Measurements from ENCODE around the gene ZNF99. TPM values are rescaled to one million over a fixed set of nuclear protein-coding genes. Genes with fewer than 3 reads are reported as not detected.

ZNF99 gene
- not detected in 5 replicates for total RNA-seq (2022; extraction: Qiagen RNA extraction; ENCODE audit: low read depth)

GRCh38 chr19:22783651-22784410, at the start of gene ZNF99:
ZNF99 (minus strand) TSS chr19:22784151; CDS start chr19:22784016, 135 bp downstream.

DNA sequence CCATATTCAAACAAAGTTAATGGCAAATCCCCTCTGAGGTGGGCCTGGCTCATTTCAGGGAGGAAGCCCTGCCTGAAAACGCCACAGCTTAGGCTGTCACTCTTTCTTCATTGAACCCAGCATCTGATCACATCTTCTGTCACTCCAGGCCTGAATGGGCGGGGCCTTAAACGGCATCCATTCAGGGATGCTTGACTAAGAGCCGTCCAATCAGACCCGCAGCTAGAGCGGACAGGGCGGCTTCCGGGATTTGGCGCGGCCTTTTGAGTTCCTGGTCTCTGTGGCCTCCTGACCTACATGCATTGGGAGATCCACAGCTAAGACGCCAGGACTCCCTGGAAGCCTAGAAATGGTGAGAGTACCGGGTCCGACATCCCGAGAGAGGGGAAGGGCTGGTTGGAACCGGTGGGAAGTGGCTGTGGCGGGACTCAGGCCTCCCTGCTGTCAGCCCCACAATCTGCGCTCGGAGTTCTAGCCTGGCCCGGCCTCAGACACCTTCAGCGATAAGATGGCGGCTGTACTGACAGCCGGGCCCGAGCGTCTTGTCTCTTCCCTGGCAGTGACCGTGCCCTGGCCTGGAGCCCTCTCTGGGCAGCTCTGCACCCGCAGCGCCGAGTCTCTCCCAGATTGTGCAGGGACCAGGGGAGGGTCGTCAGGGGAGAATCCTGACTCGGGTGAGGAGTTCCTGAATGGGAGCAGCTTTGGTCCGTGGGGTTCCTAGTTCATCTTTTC, 48.2 kb upstream of the ZNF99 start, which contains the start of gene ZNF723:
Gene ZNF723 (plus strand): TSS at position 261 of the 732 bp plus-strand sequence. CDS start 89 bp downstream, at position 350.

Other genes with a start within 250 kb of the ZNF99 start
- not detected in 5 replicates for gene ZNF492, start 149.8 kb downstream of the ZNF99 start, total RNA-seq (2022; extraction: Qiagen RNA extraction; ENCODE audit: low read depth)
- not detected in 5 replicates for gene ZNF723, start 48.1 kb upstream of the ZNF99 start, total RNA-seq (2022; extraction: Qiagen RNA extraction; ENCODE audit: low read depth)
- gene ZNF728, start 219.0 kb upstream of the ZNF99 start, total RNA-seq (2022; extraction: Qiagen RNA extraction; ENCODE audit: low read depth), result not detected in 5 replicates